GM18507 (cell line): ENCODE data around the gene SERPINB6.
"Not testable (repeated sequence)": the region's sequence is repeated elsewhere in the genome, so short reads cannot be mapped to it uniquely, and the experiment has no call there.

Experiments used
- DNase-seq: peaks from one replicate; pipeline ENCODE4 v3.0.0; 2011; ENCODE audit warnings: low read depth; ENCODE audit not compliant: insufficient read length; ENCODE audit errors: extremely low spot score
- FAIRE-seq: peaks from 2 replicates; lab custom pipeline; 2011; peaks lifted over from hg19 to GRCh38; lab: Jason Lieb, UNC

Gene SERPINB6

DNA sequence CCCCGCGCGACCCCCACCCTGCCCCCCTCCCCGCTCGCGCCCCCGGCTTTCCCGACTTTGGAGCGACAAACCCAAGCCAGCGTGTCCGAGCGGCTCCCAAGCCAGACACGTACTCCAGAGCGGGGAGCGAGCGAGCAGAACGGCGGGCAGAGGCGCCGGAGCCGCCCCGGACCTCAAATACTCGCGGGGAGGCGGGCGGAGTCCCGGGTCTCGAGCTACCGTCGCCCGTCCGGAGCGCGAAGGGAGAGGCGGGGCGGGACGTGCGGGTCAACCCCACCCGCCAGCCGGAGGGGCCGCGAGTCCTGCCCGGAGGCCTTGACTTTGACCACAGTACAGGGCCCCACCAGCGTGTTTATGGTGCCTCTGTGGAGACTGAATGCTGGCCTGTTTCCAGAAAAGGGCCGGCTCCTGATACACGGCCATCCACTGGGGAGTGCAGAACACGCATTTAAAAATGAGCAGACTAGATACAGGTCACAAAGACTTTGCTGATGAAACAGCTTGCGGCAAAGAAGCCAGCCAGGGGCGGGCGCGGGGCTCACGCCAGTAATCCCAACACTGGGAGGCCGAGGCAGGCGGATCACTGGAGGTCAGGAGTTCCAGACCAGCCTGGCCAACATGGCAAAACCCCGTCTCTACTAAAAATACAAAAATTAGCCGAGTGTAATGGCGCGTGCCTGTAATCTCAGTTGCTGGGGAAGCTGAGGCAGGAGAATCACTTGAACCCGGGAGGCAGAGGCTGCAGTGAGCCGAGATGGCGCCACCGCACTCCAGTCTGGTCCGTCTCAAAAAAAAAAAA lies at the start of gene SERPINB6:
Gene SERPINB6, minus strand, starts transcription at position 148 of the 799 bp plus-strand sequence. CDS start 12,235 bp downstream, outside the sequence.
- FAIRE-seq = no peak

DNA sequence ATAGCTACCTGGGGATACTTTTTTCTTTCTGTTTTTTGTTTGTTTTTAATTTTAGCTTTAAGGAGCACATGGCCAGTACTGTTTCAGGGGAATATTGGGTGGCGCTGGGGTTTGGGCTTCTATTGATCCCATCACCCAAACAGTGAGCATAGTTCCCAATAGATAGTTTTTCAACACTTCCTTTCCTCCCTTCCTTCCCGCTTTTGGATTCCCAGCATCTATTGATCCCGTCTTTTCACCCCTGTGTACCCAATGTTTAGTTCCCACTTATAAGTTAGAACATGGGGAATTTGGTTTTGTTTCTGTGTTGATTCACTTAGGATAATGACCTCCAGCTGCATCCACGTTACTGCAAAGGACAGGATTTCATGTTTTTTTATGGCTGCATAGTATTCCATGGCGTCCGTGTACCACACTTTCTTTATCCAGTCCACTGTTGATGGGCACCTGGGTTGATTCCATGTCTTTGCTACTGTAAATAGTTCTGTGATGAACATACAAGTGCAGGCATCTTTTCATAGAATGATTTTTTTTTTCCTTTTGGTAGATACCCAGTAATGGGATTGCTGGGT lies 48.5 kb upstream of the SERPINB6 start:
- DNase-seq (no peak), FAIRE-seq (no peak)

More for the DNA sequence above, at the start of gene SERPINB6:
- no peak for DNase-seq

DNA sequence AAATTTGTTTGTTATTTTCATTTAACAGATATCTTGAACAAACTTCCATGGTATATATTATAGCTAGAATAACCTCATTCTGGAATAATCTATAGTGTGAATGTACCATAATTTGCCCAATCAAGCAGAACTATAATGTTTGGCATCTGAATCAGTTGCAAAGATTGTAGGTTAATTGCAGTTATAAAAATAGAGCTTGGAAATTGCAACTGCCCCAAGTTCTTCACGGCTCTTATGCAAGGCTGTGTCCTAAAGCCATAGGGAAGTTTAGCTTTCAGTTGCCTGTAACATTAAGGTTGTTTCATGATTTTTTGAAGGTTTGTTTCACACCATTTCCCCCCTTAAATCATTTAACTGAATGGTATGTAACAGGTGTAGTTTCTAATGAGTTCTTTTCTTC lies 47.7 kb upstream of the SERPINB6 start:
- DNase-seq (no peak), FAIRE-seq (no peak)

DNA sequence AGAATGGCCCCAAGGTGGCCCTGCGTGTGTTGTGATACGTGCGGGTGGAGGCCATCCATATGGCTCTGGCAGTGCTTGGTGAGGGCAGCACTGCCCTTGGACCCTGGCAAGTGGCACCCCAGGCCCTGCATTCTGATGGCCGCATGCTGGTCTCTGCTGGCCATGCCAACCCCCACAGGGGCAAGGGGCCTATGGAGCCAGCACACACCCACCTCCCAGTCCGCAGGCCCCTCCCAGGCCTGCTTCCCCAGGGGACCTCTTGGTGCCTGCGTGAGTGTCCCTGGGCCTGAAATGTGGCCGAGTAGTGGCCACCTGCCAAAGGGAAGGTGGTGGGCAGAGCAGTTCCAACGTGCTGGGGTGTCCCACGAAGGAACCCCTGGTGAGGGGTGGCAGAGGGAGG lies 45.9 kb upstream of the SERPINB6 start:
- DNase-seq = no peak
- FAIRE-seq = no peak

DNA sequence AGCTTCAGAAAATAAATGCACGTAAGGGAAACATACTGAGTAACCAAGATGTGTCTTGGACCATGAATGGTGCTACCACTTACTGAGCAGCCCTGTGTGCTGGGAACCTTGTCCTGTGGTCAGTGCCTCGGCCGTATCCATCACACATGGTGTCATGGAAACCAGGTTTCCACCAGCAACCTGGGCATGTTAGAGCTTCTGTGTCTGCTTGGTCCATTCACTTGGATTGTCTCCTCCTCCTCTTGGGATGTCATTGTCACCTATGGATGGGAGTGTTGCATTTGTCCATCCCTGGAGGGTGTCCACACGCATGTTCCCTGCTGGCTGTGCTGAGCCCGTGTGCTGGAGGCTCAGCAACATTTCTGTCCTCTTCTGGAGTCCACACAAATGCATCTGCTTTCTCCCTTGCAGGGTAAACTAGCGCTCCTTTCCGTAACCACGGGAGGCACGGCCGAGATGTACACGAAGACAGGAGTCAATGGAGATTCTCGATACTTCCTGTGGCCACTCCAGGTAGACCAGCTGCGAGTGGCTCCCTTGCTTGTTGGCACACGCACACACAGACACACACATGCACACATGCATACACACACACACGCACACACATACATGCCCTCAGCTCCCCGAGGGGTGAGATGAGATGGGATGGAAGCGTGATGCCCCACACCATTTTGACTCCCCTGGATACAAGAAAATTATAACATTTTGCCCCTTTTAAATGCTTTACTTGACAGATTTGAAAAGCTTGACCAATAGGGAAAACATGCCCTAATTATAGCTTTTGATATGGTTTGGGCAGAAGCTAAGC lies 45.3 kb upstream of the SERPINB6 start:
- FAIRE-seq (no peak), DNase-seq (no peak)

DNA sequence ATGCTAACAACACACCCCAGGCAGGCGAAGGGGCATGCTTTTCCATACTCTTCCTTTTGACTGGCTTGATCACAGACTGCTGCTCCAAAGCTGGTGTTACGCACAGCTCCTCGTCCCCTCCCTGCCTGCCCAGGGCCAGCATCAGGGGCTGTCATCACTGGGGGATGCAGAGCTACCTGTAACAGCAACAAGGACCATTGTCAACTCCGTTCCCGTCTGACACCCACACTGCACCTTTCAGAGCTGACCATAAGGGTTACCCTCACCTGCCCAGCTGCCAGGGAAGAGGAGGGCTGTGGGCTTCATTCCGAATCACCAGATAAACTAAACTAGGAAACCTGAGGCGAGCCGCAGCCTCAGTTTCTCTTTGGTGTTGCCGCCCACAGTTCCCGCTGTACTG lies 43.8 kb upstream of the SERPINB6 start:
- FAIRE-seq = no peak
- no peak for DNase-seq

DNA sequence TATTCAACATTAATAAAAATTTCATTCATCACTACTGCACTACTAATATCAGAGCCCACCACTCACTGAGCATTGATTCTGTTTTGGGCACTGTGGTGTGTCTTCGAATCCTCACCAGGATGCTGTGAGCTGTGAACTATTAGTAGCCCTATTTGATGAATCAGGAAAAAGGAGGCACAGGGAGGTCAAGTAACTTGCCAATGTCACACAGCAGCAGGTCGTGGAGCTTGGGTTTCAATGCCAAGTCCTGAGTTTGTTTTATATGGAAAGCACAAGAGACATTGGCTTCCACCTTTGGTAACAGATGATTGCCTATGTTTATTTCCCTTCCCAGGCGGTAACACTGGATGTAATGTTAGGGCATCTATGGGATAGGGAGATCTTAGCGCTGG lies 43.3 kb upstream of the SERPINB6 start:
- DNase-seq (no peak), FAIRE-seq (no peak)

DNA sequence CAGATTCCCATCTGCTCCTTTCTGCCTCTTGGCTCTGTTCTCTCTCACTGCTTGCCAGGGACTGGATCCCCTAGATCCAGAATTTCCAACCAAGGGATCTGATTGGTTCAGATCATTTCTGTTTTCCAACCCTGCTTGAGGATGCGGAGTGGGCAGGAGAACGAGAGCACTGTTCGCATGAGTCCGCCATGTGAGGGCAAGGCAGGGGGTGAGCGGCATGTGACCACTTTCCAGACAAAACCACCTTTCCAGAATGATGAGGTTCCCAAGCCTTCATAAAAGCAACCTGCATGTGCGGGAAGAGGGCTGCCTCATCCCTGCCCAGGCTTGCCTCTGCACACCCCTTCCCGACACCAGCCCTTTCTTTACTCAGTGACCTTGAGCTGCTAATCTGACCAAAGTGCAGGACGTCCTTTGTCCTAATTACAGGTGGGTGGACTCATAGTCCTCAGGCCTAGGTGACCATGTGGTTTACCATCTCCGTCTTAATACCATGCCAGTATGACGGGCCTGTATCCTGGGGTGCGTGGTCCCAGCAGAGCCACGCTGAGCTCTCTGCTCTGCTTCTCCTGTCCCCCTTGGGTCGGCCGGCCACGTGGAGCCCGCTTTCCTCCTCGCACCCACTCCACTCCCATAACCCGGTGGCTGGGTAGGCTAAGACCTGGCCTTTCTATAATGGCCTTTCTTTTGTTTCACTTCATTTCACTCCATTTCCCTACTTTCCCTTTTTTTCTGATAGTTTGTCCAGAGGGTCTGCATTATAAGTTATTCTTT lies 42.7 kb upstream of the SERPINB6 start:
- FAIRE-seq = no peak

DNA sequence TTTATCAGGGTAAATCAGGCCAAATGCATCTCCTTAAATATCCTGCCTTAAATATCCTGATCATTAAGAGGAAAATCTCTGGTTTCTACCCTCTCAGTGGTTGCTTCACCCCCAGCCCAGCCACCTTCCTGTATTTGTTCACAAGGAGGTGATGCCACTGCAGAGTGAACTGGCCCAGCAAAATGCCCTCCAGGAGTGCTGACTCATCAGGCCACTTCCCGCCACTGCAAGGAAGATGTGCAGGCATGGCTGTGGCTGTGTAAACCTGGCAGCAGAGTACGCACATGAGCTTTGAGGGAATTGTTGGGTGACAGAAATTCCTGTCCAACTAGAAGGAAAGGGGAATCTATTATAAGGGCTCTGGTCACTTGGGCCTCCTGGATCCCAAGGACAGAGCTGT lies 42.1 kb upstream of the SERPINB6 start:
- FAIRE-seq (no peak), DNase-seq (no peak)

More for the DNA sequence above, 42.7 kb upstream of the SERPINB6 start:
- no peak for DNase-seq

DNA sequence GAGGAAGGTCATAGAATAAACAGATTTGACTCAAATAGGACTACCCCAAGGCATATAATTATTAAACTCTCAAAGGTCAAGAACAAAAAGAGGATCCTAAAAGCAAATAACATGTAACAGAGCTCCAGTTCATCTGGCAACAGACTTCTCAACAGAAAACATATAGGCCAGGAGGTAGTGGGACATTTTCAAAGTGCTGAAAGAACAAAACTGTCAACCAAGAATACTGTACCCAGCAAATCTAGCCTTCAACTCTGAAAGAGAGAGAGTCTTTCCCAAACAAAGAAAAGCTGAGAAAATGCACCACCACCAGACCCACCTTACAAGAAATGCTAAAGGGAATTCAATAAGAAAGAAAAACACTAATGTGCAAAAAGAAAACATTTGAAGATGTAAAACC lies 40.2 kb upstream of the SERPINB6 start:
- FAIRE-seq (no peak), DNase-seq (no peak)

DNA sequence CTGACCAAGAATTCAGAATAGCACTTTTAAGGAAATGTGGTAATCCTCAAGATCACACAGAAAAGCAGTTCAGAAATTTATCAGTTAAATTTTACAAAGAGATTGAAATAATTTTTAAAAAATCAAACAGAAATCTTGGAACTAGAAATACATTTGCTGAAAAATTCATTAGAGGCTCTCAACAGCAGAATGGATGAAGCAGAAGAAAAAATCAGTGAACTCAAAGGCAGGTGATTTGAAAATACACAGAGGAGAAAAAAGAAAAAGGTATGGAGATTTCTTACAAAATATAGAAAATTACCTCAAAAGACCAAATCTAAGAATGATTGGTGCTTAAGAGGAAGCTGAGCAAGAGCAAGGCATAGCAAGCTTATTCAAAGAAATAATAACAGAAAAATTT lies 39.8 kb upstream of the SERPINB6 start:
- DNase-seq (no peak), FAIRE-seq (no peak)

DNA sequence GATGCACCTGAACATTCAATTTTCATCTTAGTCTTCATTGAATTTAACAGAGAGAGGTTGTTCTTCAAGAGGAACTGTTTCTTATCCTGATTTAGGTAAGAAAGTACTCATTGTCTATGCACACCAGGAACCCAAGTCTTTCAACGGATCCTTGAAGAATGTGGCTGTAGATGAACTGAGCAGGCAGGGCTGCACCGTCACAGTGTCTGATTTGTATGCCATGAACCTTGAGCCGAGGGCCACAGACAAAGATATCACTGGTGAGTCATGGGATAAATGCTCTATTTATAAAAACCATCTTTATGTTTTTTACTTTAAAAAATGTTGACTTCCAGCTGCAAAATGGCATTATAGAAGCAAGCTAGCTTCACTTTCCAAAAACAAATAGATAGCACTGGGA lies 38.6 kb upstream of the SERPINB6 start:
- no peak for FAIRE-seq

DNA sequence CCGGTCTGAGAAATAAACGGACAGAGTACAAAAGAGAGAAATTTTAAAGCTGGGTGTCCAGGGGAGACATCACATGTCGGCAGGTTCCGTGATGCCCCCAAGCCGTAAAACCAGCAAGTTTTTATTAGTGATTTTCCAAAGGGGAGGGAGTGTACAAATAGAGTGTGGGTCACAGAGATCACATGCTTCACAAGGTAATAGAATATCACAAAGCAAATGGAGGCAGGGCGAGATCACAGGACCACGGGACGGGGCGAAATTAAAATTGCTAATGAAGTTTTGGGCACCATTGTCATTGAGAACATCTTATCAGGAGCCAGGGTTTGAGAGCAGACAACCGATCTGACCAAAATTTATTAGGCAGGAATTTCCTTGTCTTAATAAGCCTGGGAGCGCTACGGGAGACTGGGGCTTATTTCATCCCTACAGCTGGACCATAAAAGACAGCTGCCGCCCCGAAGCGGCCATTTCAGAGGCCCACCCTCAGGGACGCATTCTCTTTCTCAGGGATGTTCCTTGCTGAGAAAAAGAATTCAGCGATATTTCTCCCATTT lies 37.4 kb upstream of the SERPINB6 start:
- not testable (repeated sequence) for FAIRE-seq, DNase-seq

More for the DNA sequence above, 38.6 kb upstream of the SERPINB6 start:
- no peak for DNase-seq

DNA sequence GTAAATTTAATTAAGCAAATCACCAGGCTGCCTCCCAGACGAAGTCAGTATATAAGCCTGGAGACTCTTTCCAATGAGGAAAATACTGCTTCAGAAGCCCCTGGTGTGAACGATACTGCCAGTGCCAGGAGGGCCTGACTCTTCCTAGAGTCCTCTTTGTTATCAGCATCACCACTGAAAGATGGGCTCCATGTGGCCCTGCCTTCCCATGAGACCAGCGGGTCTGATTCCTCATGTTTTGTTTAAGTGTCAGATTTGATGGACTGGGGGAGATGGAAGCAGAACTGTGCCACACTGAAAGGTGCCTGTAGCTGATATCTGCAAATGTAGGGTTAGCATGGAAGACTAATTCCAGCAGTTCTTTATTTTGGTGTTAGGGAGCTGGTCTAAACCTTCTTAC lies 36.2 kb upstream of the SERPINB6 start:
- DNase-seq = no peak
- no peak for FAIRE-seq

DNA sequence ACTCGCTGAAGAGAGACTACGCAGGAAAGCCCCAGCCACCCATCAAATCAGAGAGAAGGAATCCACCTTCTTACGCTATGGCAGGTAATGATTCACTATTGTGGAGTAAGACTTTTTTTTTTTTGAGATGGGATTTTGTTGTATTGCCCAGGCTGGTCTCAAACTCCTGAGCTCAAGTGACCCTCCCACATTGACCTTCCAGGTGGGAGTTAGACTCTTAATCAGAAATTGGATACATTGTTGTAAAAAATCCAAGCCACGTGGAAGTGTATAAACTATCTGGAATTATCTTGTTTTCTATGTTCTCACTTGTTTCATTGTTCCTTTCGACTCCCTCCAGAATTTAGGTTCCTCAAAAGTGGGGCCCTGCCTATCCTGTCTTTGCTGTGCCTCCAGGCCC lies 35.1 kb upstream of the SERPINB6 start:
- FAIRE-seq (no peak), DNase-seq (no peak)

DNA sequence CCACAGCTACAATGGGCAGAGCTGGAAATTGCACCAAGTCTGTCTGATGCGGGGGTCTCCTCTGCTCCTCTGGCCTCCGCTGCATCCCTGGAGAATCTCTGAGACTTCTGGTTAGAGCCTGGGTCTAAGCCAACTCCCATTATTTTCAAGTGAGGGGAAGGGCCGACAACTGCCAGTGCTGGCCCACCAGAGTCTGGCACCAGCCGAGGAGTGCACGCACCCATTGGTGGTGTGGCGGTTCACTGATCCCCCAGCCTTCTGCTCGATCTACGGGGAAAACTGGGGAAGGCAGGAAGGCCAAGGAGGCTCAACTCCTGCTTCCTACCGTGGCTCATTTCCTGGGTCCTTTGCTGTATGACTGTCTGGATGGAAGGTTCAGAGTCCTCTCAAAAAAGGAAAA lies 34.5 kb upstream of the SERPINB6 start:
- FAIRE-seq (no peak), DNase-seq (no peak)

DNA sequence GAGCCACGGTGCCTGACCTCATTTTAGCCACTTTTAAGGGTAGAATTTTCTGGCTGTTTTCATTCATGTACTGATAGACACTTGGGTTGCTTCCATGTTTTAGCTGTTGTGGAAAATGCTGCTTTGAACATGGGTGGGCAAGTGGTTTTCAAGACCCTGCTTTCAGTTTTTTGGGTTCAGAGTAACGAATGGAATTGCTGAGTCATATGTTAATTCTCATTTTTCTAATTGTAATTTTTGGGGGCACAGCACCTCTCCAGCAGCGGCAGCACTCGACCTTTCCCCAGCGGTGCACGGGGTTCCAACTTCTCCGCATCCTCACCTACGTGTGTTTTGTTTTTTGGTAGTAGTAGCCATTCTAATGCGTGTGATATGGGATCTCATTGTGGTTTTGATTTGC lies 33.7 kb upstream of the SERPINB6 start:
- DNase-seq = no peak
- no peak for FAIRE-seq

DNA sequence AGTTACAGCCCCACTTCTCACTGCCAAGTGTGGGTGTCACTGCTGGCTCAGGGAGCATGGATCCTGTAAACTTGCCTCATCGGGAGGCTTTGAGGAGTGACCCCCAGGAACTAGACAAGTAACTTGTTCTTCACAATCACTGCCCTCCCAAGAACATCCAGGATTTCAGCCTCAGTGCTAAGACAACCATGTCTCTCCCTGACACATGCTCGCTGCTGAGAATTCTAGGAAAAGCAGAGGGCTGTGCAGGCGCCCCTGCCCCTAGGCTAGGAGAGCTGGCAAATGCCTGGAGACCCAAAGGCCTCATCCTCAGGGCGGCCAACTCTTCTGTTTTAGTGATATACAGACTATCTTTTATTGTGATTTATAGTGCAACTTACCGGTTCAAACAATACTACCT lies 31.9 kb upstream of the SERPINB6 start:
- FAIRE-seq, DNase-seq: not testable (repeated sequence)

DNA sequence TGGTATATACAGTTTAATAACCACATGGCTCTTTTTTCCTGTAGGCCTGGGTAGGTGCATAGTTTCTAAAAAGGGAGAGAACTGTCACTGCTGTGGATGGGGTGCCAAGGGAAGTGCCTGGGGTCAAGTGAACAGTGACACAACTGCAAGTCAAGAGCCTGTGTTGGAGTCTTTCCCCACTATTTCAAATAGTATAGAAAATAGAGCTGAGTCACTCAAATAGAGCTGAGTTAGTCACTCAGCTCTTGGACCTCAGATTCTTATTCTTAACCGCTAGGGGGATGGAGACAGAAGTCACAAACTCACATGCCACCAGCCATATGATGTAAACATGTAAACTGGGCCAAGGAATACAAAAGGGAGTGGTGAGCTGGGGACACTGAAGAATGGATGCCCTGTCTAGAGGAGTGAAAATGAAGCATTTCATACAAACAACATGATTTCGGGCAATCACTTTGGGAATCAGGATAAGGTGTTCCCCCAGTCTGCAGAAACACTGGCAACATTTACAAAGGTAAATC lies 30.5 kb upstream of the SERPINB6 start:
- DNase-seq (no peak), FAIRE-seq (peak; percentile 71)
